Measurements from ENCODE around the gene ZNF625.

GRCh38 chr19:12113121-12113520, 43.4 kb downstream of the ZNF625 start:
- TF ChIP-seq CTCF (IDR thresholded peaks at IDR 0.05) (no peak), POLR2A (IDR thresholded peaks at IDR 0.05) (no peak), POLR2AphosphoS5 (IDR thresholded peaks at IDR 0.05) (no peak)
